Measurements from ENCODE around the gene SNX4. TPM values are rescaled to one million over a fixed set of nuclear protein-coding genes. Genes with fewer than 3 reads are reported as not detected.

Gene SNX4
- total and polyA plus RNA-seq, 2 of the 8 experiments (the other 6 are each of a cell fraction or from before 2014, with no cell fraction given) = 7.2 to 23.1 TPM

- H4K20me1 ChIP-seq (replicated peaks in 1 of 2; ENCODE audit: control insufficient read depth in 1 of 2, insufficient read depth in 2 of 2, low read length in 2 of 2) = no peaks in the 10 kb centered on the region
- ChIA-PET POLR2A (ENCODE audit: partially characterized antibody) (no interaction called here), CTCF (ENCODE audit: partially characterized antibody) (interaction anchor here (1.0 to 3.2 kb wide), 7 partner anchors 8 to 37 kb away, joined by 3 to 13 read pairs (median 4); no protein-coding TSS in a partner anchor)
- no peaks in the 10 kb centered on the region for H3K27me3 ChIP-seq (replicated peaks in 1 of 4; ENCODE audit: control insufficient read depth in 3 of 4, extremely low read depth in 1 of 4, insufficient read depth in 3 of 4, low read length in 3 of 4)
- H4K8ac ChIP-seq (ENCODE audit: extremely low read depth, insufficient read depth, low read length) = no peak overlapping the region
- no peak for DNase-seq (ENCODE audit: low read depth in 1 of 2, low spot score in 2 of 2)
- no peak for FAIRE-seq
- TF ChIP-seq GTF2F1 (IDR thresholded peaks at IDR 0.05; ENCODE audit: borderline replicate concordance, low read depth, low read length) (no peak), HDAC6 (IDR thresholded peaks at IDR 0.05; ENCODE audit: low read depth, low read length) (no peak), EGR1 (IDR thresholded peaks at IDR 0.05; ENCODE audit: borderline replicate concordance, low read depth, low read length) (no peak), CHD2 (IDR thresholded peaks at IDR 0.05; ENCODE audit: low read length) (no peak), FOSL1 (IDR thresholded peaks at IDR 0.05; ENCODE audit: insufficient read depth, low read depth, low read length) (no peak), CBX8 (IDR thresholded peaks at IDR 0.05; ENCODE audit: borderline replicate concordance, low read depth, low read length) (no peak)
- H2AK5ac ChIP-seq (ENCODE audit: low read depth, low read length) = no peak overlapping the region
- H3K4me2 ChIP-seq (ENCODE audit: insufficient read depth in 1 of 2, low read depth in 2 of 2, low read length in 2 of 2) = no peak overlapping the region
- H3K79me1 ChIP-seq (ENCODE audit: low read depth, low read length) = no peaks in the 10 kb centered on the region
- H2BK5ac ChIP-seq (ENCODE audit: low read depth, low read length) = no peak overlapping the region
- H3K4me1 ChIP-seq (replicated peaks in 1 of 4; ENCODE audit: control insufficient read depth in 3 of 4, insufficient read depth in 4 of 4, low read length in 3 of 4) = no peaks in the 10 kb centered on the region
- no peak overlapping the region for H2BK120ac ChIP-seq (replicated peaks; ENCODE audit: low read depth, low read length)
- no peak overlapping the region for H2BK20ac ChIP-seq (ENCODE audit: low read length)
- no peaks in the 10 kb centered on the region for H3K23me2 ChIP-seq (ENCODE audit: low read depth, low read length)
- peaks cover 0 to 2% of the 10 kb centered on the region in 2 experiments; a peak in 1 of 4 replicates for H3K9me3 ChIP-seq (ENCODE audit: insufficient read depth in 2 of 2, low read depth in 1 of 2, low read length in 1 of 2)
- no peak overlapping the region for H3K14ac ChIP-seq (ENCODE audit: insufficient read length)
- no peak overlapping the region for H3K9ac ChIP-seq (replicated peaks in 1 of 4; ENCODE audit: extremely low read depth in 1 of 4, low read depth in 3 of 4, low read length in 3 of 4)
- no peaks in the 10 kb centered on the region for H3K36me3 ChIP-seq (ENCODE audit: control insufficient read depth in 2 of 4, insufficient read depth in 4 of 4, low read length in 3 of 4)
- no peak overlapping the region for H3K23ac ChIP-seq (ENCODE audit: insufficient read length)
- 84% methylated on average over 7 of the region's 7 CpGs; no CpG with 5 or more reads in 1 of the 2 experiments for WGBS, 2 experiments (ENCODE audit: extremely low coverage in 1 of 2, insufficient coverage in 1 of 2, insufficient read length in 1 of 2, insufficient replicate concordance in 2 of 2, low coverage in 1 of 2, low lambda C conversion rate in 2 of 2, missing lambda C conversion rate in 1 of 2)
- H3K4ac ChIP-seq (replicated peaks; ENCODE audit: insufficient read length, low read depth, low read length) = no peak overlapping the region
- H4K91ac ChIP-seq (replicated peaks; ENCODE audit: insufficient read length, low read length) = no peak overlapping the region
- H2BK15ac ChIP-seq (ENCODE audit: low read length) = no peak overlapping the region
- H3K4me3 ChIP-seq (ENCODE audit: extremely low read depth in 1 of 4, insufficient read depth in 2 of 4, low read depth in 3 of 4, low read length in 4 of 4) = no peak overlapping the region
- no peak overlapping the region for H3K18ac ChIP-seq (ENCODE audit: extremely low read depth, low read length)
- no peak overlapping the region for H2BK12ac ChIP-seq (ENCODE audit: low read depth, low read length)
- H3K27ac ChIP-seq (ENCODE audit: low read depth, low read length) = no peak overlapping the region
- no peak overlapping the region for H4K5ac ChIP-seq (ENCODE audit: insufficient read length, low read depth, low read length)
- no peak overlapping the region for H2AFZ ChIP-seq (ENCODE audit: low read length)
- H3K56ac ChIP-seq (replicated peaks; ENCODE audit: insufficient read length, low read depth, low read length) = no peak overlapping the region
- H3K79me2 ChIP-seq (ENCODE audit: control insufficient read depth in 1 of 2, insufficient read depth in 2 of 2, low read length in 2 of 2) = no peaks in the 10 kb centered on the region
Measured at GRCh38 chr3:125428216-125428830, 91.7 kb downstream of the SNX4 start.
